UCSD-AML1 (cell line): ENCODE results near the gene LHX2.
"Not testable (repeated sequence)": the region's sequence is repeated elsewhere in the genome, so short reads cannot be mapped to it uniquely, and the experiment has no call there.

Experiments
- DNase-seq: peaks from one replicate; lab custom pipeline; 2025; ENCODE audit not compliant: unreplicated experiment; lab: John Stamatoyannopoulos, UW

LHX2 gene, protein sequence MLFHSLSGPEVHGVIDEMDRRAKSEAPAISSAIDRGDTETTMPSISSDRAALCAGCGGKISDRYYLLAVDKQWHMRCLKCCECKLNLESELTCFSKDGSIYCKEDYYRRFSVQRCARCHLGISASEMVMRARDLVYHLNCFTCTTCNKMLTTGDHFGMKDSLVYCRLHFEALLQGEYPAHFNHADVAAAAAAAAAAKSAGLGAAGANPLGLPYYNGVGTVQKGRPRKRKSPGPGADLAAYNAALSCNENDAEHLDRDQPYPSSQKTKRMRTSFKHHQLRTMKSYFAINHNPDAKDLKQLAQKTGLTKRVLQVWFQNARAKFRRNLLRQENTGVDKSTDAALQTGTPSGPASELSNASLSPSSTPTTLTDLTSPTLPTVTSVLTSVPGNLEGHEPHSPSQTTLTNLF

DNA sequence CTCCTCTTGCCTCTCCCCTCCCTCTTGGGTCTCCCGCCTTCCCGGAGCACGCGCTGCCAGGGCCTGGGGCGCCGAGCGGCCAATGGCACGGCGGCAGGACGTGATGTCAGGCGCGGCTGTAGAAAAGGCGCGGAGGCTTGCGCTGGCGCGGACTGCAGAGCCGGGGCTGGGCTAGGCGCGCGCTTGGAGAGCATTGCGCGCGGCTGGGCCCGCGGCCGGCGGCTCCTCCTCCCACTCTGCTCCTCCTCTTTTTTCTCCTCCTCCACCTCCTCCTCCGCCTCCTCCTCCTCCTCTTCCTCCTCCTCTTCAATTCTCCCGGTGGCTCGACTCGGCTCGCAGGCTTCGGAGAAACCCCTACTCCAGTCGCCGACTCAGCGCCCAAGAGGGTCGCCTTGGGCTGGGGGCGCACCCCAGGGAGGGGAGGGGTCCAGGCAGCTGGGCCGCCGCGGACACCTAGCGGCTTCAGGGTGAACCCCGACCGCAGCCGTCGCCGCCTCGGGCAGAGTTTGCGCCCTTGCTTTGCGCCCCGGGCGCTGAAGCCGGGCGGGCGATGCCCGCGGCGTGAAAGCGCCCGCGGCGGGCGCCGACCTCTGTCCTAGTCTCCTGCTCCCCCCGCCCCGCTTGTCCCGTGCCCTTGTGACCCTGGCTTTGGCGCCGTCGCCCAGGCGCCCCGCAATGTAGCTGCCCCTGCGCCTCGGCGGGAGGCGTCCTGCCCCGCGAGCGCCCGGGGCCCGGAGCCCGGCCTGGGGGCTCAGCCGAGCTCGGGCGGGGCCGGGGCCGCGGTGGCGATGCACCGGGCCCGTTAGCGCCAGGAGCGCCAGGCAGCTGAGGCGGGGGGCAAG lies at the start of gene LHX2:
TSS of gene LHX2 (plus strand) at position 309 of the 842 bp plus-strand sequence. CDS start 581 bp downstream, outside the sequence.
- peak; percentile 57 for DNase-seq

DNA sequence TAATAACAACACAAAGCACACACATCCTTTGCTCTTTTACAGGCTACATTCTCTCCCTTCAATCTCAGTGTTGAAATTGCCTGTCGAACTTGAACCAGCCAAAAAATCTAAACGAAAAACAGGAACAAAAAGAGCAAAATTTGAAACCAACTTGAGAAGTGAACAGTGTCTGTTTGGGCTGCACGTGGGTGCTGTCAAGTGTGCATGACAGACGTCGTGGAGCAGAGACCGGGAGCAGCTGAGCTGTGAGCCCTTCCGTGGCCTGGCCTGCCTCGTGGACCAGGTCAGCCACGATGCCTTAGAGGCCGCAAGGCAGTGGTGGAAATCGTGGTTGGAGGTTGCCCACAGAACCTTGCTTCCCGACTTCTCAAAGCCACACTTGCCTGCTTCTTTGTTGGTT lies 46.8 kb upstream of the LHX2 start:
- DNase-seq: peak; percentile 26

GRCh38 chr9:123965801-123966686 lies 45.5 kb upstream of the LHX2 start:
- no peak for DNase-seq

GRCh38 chr9:123967323-123967722 lies 44.2 kb upstream of the LHX2 start:
- DNase-seq: no peak

DNA sequence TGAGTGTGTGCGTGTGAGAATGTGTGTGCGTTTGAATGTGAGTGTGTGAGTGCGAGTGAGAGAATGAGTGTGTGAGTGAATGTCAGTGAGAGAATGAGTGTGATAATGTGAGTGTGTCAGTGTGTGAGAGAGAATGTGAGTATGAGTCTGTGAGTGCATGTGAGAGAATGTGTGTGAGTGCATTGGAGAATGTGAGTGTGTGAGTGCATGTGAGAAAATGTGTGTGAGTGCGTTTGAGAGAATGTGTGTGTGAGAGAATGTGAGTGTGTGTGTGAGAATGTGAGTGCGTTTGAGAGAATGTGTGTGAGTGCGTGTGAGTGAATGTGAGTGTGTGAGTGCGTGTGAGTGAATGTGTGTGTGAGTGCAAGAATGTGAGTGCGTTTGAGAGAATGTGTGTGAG lies 39.0 kb upstream of the LHX2 start:
- DNase-seq: no peak

DNA sequence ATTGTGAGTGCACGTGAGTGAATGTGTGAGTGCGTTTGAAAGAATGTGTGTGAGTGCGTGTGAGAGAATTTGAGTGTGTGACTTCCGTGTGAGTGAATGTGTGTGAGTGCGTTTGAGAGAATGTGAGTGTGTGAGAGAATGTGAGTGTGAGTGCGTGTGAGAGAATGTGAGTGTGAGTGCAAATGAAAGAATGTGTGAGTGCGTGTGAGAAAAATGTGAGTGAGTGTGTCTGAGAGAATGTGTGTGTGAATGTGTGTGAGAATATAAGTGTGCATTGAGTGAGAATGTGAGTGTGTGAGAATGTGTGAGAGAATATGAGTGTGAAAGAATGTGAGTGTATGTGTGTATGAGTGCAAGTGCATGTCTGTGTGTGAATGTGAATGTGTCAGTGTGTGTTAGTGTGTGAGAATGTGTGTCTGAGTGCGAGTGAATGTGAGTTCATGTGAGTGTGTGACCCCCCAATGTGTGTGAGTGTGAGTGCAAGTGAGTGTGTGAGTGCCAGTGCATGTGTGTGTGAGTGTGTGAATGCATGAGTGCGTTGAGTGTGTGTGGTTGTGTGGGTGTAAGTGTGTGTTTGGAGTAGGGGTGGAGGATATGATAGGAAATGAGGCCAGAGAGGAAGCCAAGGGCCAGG lies 37.9 kb upstream of the LHX2 start:
- no peak for DNase-seq

GRCh38 chr9:123974471-123974870 lies 37.1 kb upstream of the LHX2 start:
- DNase-seq: no peak

GRCh38 chr9:123975871-123976270 lies 35.7 kb upstream of the LHX2 start:
- no peak for DNase-seq

GRCh38 chr9:123976579-123976978 lies 35.0 kb upstream of the LHX2 start:
- not testable (repeated sequence) for DNase-seq

DNA sequence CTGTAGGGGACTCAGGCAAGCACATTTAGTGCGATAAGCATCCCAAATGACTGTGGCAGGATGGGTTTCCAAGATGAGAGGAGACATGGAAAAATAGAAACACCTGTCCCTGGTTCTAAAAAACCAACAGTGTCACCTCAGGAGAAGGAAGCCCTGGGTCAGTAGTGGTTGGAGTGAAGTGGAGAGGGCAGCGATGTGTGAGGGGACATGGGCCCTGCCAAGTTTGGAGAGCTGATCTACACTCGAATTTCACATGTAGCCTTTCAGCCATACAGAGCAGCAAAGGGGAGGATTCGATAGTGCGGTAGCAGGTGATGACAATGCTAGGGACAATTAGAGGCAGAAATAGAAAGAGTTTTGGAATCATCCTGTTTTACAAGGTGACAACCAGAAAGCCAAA lies 32.6 kb upstream of the LHX2 start:
- no peak for DNase-seq

DNA sequence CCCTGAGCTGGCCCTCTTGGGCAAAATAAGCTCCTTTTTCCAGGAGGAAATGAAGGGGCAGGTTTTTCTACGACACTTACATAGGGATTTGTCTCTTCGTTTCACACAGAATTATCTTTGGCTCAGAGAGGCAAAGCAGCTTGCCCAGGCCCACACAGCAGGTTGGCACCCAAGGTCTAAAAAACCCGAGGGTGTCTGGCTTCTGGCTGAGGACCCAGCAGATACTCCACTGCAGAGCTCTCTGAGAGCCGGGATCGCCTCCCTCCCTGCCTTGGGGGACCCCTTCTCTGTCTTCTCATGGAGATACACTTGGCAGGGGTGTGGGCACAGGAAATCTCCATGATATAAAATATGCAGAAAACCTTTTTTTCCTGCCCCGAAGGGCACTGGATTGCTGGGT lies 29.0 kb upstream of the LHX2 start:
- no peak for DNase-seq

- no peak for DNase-seq
Observed at GRCh38 chr9:123983047-123983446, 28.5 kb upstream of the LHX2 start.

GRCh38 chr9:123984802-123985201 lies 26.8 kb upstream of the LHX2 start:
- no peak for DNase-seq

DNA sequence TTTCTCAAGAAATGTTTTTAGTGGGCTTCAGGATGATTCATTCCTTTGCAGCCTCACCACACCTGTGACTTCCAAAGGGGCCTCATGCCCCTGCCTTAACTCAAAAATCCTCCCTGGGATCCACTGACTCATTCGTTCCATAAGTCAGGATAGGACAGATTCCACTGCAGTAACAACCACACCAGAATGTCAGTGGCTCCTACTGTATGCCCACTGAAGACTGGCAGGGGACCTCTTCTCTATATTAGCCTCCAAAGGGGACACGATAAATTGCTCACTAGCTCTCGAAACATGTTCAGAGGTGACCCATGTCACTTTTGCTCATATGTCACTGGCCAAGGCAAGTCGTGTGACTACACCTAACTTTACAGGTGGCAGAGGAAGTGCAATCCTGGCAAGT lies 25.7 kb upstream of the LHX2 start:
- no peak for DNase-seq

DNA sequence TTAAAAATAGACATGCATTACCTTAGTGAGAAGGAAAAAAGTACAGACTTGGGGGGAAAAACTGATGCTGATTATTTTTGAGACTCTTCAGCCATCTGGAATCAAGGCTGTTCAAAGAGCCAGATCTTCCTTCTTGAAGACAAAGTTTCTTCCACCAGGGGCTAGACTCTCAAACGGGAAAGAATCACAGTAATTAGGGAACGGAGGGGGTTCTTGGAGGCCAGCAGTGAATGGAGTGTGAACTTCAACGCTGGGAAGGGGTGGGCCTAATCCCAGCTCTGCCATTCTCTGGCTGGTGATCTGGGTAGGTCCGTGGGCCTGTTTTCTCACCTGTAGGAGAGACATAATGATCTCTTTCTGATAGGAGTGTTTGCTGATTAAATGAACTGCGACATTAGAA lies 21.1 kb upstream of the LHX2 start:
- no peak for DNase-seq

DNA sequence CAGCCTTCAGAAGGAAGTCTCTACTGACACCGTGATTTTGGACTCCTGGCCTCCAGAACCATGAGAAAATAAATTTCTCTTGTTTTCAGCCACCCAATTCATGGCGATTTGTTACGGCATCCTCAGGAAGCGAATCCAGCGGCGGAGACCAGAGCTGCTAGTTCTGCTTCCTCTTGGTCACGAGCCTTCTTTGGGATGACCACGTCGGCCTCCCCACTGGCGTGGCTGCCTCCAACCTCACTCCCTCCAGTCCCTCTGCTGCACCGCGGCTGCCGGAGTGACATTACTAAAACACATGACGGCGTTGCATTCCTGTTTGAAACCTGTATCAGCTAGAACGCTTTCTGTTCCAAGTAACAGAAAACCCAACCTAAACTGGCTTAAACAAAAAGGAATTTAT lies 18.9 kb upstream of the LHX2 start:
- not testable (repeated sequence) for DNase-seq

DNA sequence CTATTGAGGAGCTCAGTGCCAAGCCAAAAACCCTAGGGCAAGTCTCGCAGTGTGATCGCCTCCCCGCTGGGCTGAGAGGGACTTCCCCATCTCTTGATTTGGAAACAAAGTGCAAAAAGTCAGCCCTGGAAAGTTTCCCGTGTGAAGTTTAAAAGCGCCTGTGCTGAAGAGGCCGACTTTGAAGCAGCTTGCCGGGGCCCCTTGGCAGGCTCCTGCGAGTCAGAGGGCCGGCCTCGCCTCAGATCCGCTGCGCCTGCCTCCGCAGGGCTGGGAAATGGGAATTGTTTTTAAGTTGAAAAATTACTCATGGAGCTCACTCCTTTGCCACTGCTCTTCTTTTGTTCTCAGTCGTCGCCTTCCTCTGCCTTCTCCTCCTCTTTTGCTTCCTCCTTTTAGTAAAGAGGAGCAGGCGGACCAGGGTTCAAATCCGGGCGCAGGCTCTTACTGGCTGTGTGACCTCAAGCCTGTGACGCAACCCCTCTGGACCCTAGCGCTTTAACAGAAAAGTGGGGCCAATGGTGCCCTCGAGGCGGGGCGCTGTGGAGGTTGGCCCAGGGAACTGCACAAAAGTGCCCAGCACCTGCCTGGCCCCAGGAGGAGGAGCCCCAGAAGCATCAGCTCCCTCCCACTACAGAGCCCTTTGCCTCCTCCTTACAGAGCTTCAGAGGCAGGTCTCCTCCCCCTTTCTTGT lies 14.7 kb upstream of the LHX2 start:
- DNase-seq: no peak

DNA sequence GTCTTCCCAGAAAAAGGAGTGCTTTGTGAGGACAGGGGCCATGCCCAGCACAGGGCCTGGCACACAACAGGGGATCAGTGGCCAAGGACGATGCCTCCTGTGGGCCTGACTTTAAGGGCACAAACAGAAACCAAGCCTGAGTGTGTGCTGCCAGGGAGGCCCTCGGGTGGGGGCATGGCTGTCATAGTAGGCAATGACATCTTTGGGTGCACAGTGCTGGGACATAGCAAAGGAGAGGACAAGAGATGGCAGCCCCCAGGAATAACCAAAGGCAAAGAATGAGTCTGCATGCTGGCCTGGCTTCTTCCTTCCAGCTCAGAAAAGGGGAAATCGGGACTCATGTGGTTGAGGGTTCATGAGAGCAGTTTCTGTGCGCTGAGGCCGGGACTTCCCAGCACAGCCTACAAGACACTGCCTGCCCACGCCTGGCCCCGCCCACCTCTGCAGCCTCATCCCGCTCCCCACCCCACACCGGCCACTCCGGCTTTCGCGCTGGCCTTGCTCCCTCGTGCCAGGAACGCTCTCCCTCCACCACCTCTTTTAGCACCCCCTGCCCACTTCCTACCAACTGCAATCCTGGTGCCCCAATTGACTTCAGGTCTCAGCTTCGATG lies 13.8 kb upstream of the LHX2 start:
- DNase-seq: peak; percentile 42

DNA sequence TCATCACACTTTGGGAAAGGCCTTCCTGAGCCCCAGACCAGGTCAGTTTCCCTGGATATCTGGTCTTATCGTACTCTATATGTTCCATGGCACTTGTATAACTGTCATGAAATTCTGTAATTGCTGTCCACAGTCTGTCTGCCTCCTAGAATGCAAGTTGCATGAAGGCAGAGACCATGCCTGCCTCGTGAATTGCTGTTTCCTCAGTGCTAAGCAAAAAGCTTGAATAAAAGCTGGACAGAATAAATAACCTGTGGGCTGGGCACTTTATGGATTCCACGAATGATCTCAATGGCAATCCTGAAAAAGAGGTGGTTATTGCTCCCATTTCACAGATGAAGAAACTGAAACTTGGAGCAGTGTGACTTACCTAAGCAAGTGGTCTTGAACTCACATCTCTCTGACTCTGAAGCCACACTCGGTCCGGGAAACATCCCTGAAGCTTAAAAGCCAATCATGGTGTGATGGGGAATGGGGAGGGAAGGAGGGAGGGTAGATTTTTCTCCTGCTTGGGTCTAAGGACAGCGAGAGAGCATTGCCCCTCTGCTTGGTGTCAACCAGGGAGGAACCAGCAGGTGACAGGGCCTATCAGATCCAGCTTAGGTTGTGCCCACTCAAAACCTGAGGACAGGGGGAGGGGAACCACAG lies 13.2 kb upstream of the LHX2 start:
- no peak for DNase-seq
